NCI-H187 treated with DMSO at 0.1 percent for 48 hours (cell line): ENCODE measurements around the gene EHMT1.

ENCODE experiments used
- DNase-seq: peaks from one replicate; lab custom pipeline; 2025; lab: John Stamatoyannopoulos, UW

The EHMT1 gene

GRCh38 chr9:137787786-137788505, 169.1 kb downstream of the EHMT1 start:
- DNase-seq, result no peak

GRCh38 chr9:137788561-137789294, 169.9 kb downstream of the EHMT1 start:
- DNase-seq, result no peak

GRCh38 chr9:137789295-137789895, 170.6 kb downstream of the EHMT1 start:
- no peak for DNase-seq

GRCh38 chr9:137791947-137792346, 173.1 kb downstream of the EHMT1 start:
- no peak for DNase-seq

GRCh38 chr9:137793196-137793841, 174.5 kb downstream of the EHMT1 start:
- no peak for DNase-seq

GRCh38 chr9:137795156-137795666, 176.4 kb downstream of the EHMT1 start:
- DNase-seq, result no peak

- DNase-seq, result peak; percentile 74
Measured at GRCh38 chr9:137797206-137798120, 178.7 kb downstream of the EHMT1 start.

- DNase-seq, result no peak
Measured at GRCh38 chr9:137798142-137798541, 179.3 kb downstream of the EHMT1 start.

- DNase-seq, result no peak
Measured at GRCh38 chr9:137798901-137799629, 180.3 kb downstream of the EHMT1 start.

GRCh38 chr9:137799630-137799983, 180.8 kb downstream of the EHMT1 start:
- DNase-seq, result no peak

GRCh38 chr9:137800196-137801022, 181.6 kb downstream of the EHMT1 start:
- no peak for DNase-seq

GRCh38 chr9:137801023-137801319, 182.2 kb downstream of the EHMT1 start:
- no peak for DNase-seq

- no peak for DNase-seq
Measured at GRCh38 chr9:137802021-137802420, 183.2 kb downstream of the EHMT1 start.

GRCh38 chr9:137802521-137803243, 183.9 kb downstream of the EHMT1 start:
- no peak for DNase-seq

- DNase-seq, result no peak
Measured at GRCh38 chr9:137804908-137805630, 186.3 kb downstream of the EHMT1 start.

- no peak for DNase-seq
Measured at GRCh38 chr9:137807721-137808703, 189.2 kb downstream of the EHMT1 start.

- no peak for DNase-seq
Measured at GRCh38 chr9:137809040-137809576, 190.3 kb downstream of the EHMT1 start.
